NCI-H2171 (cell line): ENCODE data around the gene KRT6B.

ENCODE experiments used
- DNase-seq: peaks from one replicate; lab custom pipeline; 2025; lab: John Stamatoyannopoulos, UW

The KRT6B gene

GRCh38 chr12:52436000-52436827, 15.7 kb downstream of the KRT6B start:
- DNase-seq, result no peak

- DNase-seq, result no peak
Measured at GRCh38 chr12:52435659-52435999, 16.3 kb downstream of the KRT6B start.

GRCh38 chr12:52434760-52435530, 17.0 kb downstream of the KRT6B start:
- DNase-seq, result no peak

GRCh38 chr12:52434081-52434733, 17.7 kb downstream of the KRT6B start, which contains the start of gene KRT75:
Gene KRT75, minus strand, starts transcription at chr12:52434371. Its CDS starts 67 bp downstream, at chr12:52434304.
- DNase-seq, result peak; percentile 43

- DNase-seq, result no peak
Measured at GRCh38 chr12:52433501-52434080, 18.4 kb downstream of the KRT6B start.

- DNase-seq, result no peak
Measured at GRCh38 chr12:52432559-52433207, 19.3 kb downstream of the KRT6B start.

GRCh38 chr12:52428121-52428520, 23.8 kb downstream of the KRT6B start:
- DNase-seq, result no peak

GRCh38 chr12:52427083-52427482, 24.9 kb downstream of the KRT6B start:
- no peak for DNase-seq

- DNase-seq, result no peak
Measured at GRCh38 chr12:52426034-52426433, 25.9 kb downstream of the KRT6B start.

- no peak for DNase-seq
Measured at GRCh38 chr12:52425466-52425865, 26.5 kb downstream of the KRT6B start.

GRCh38 chr12:52423661-52424500, 28.1 kb downstream of the KRT6B start:
- DNase-seq, result peak; percentile 78

- no peak for DNase-seq
Measured at GRCh38 chr12:52423035-52423434, 28.9 kb downstream of the KRT6B start.

GRCh38 chr12:52419656-52420055, 32.3 kb downstream of the KRT6B start:
- no peak for DNase-seq

GRCh38 chr12:52418576-52419110, 33.3 kb downstream of the KRT6B start:
- DNase-seq, result no peak

- no peak for DNase-seq
Measured at GRCh38 chr12:52417740-52418139, 34.2 kb downstream of the KRT6B start.

- no peak for DNase-seq
Measured at GRCh38 chr12:52416795-52417194, 35.2 kb downstream of the KRT6B start.

GRCh38 chr12:52415870-52416750, 35.8 kb downstream of the KRT6B start:
- peak; percentile 64 for DNase-seq

- no peak for DNase-seq
Measured at GRCh38 chr12:52414936-52415335, 37.0 kb downstream of the KRT6B start.

GRCh38 chr12:52413782-52414345, 38.1 kb downstream of the KRT6B start:
- DNase-seq, result no peak
